Anterior cingulate cortex (tissue), 58 donors: ENCODE data around the gene FANCL.
"Not testable (repeated sequence)": the region's sequence is repeated elsewhere in the genome, so short reads cannot be mapped to it uniquely, and the experiment has no call there.

Source experiments
- DNase-seq, 58 donors: peaks; one replicate each; lab custom pipeline; 2025; lab: John Stamatoyannopoulos, UW

The FANCL gene

GRCh38 chr2:58207189-58207588 is 33.9 kb downstream of the FANCL start:
- DNase-seq: no peak

DNA sequence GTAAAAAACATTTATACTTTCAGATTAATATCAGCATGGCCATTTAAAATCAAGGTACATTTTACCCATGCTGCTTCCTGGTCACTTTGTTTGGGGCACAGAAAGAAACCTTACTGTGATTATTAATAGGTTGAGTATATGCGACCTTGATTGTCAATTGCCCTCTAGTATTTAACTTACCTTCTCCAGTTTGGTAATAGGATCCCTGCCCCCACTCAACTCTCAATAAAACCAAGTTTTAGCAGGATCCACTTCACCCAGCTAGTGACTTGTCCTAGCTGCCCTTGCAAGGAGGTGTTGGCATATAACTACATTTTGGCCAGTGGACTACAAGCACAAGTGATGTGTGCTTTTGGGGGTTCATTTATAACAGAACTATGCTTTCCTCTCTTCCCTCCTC is 34.3 kb downstream of the FANCL start:
- no peak for DNase-seq

DNA sequence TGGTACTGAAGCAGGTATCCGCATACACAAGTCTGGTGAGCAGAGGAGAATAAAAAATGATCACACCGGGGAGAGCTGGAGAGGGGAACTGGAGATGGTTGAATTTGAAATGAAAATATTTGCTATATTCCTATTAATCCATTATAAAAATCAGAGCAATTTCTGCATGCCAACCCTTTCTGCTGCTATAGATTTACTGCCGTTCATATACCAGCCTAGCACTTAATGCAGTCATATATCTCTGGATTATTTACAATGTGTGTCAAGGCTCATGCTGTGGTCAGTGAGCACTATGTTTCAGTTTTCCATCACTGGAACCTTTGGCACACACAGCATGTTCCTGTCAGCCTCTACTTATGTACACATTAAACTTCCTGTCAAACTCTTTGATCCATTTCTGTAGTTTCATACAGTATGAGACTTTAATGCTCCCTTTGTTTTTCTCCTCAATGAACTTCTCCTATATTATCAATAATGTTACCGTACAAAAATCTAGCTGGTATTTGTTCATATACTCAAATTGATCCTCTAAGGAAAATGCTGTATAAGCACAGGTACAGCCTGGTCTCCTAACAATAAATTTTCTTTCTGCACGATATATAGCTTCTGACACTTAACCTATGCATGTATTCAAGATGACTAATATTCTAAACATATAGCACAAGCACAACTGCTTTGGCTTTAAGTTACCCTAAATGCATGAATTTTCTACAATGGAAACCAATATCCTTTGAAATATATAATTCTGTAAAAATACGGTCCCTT is 36.7 kb downstream of the FANCL start:
- DNase-seq: no peak

- no peak for DNase-seq
These were observed 38.1 kb downstream of the FANCL start for GRCh38 chr2:58203018-58203417.

DNA sequence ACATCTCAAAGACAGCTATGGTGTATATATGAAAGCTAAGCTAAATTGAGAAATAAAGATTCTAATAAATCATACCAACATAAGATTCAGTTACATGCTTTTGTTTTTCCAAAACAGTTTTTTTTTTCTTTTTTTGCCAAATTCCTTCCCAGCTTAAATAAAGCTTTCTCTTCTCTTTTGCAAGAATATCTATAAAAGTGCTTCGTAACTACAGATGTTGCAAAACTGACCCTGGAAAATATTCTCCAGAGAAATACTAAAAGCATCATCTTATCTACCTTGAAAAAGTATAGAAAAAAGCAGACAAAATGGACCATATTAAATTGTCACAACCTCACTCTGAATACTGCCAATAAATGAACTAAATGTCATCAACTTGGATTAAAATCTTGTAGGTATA is 38.7 kb downstream of the FANCL start:
- DNase-seq: no peak

GRCh38 chr2:58197894-58198293 is 43.2 kb downstream of the FANCL start:
- no peak for DNase-seq

DNA sequence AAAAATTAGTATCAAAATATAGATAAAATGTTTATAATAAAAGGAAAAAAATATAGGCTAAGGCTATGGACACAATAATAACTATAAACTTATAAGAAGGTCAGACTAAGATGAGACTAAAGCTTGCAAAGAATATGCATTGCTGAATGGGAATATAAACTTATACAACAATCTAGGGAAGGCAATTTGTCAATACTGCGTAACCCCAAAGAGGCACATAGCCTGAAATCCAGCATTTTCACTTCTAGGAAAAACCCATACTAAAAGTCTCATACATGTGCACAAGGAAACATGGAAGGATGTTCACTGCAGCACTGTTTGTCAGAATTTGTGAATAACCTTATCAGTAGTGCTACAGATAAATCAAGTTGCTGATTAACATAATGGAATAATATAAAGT is 45.5 kb downstream of the FANCL start:
- DNase-seq: no peak

DNA sequence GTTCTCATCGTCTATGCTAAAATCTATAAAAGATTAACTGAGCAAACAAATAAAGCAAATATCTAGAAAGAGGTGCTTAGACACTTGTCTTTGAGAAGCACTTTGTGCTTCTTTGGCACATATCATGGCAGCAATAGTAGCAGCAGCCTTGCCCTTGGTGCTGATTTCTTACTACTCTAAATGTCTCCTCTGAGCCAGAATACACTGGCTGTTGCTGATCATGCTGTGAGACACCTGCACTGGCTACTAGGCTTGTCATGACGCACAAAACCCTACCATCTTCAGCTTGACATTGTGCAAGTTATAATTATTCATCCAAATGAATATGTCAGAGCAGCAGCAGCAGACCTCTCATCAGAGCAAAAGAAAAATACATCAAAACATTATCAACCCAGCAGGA is 46.7 kb downstream of the FANCL start:
- no peak for DNase-seq

DNA sequence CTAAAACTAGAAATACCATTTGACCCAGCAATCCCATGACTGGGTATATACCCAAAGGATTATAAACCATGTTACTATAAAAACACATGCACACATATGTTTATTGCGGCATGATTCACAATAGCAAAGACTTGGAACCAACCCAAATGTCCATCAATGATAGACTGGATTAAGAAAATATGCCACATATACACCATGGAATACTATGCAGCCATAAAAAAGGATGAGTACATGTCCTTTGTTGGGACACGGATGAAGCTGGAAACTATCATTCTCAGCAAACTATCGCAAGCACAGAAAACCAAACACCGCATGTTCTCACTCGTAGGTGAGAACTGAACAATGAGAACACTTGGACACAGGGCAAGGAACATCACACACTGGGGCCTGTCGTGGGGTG is 54.1 kb downstream of the FANCL start:
- not testable (repeated sequence) for DNase-seq

- DNase-seq: no peak
These were observed 54.6 kb downstream of the FANCL start for GRCh38 chr2:58186501-58186900.

- DNase-seq: no peak
These were observed 58.6 kb downstream of the FANCL start for GRCh38 chr2:58182527-58182926.

DNA sequence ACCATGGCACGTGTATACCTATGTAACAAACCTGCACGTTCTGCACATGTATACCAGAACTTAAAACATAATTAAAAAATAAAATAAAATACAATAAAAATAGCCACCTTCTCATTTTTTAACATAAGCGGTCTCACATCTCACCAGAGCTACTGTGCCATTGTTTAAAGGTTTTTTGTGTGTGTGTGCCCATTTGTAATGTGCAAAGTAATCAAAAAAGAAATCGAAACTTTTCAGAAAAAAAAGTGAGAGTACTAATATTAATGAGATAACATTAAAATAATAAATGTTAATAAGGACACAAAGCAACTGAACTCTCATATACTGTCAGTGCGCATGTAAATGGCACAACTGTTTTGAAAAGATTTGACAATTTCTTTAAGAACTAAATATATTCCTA is 60.5 kb downstream of the FANCL start:
- DNase-seq: no peak

DNA sequence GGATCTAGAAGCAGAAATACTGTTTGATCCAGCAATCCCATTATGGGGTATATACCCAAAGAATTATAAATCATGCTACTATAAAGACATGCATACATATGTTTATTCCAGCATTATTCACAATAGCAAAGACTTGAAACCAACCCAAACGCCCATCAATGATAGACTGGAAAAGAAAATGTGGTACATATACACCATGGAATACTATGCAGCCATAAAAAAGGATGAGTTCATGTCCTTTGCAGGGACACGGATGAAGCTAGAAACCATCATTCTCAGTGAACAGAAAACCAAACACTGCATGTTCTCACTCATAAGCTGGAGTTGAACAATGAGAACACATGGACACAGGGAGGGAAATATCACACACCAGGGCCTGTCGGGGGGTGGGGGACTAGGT is 61.0 kb downstream of the FANCL start:
- not testable (repeated sequence) for DNase-seq

DNA sequence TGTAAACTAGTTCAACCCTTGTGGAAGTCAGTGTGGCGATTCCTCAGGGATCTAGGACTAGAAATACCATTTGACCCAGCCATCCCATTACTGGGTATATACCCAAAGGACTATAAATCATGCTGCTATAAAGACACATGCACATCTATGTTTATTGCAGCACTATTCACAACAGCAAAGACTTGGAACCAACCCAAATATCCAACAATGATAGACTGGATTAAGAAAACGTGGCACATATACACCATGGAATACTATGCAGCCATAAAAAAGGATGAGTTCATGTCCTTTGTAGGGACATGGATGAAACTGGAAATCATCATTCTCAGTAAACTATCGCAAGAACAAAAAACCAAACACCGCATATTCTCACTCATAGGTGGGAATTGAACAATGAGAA is 63.9 kb downstream of the FANCL start:
- not testable (repeated sequence) for DNase-seq

- not testable (repeated sequence) for DNase-seq
These were observed 69.3 kb downstream of the FANCL start for GRCh38 chr2:58171831-58172230.

DNA sequence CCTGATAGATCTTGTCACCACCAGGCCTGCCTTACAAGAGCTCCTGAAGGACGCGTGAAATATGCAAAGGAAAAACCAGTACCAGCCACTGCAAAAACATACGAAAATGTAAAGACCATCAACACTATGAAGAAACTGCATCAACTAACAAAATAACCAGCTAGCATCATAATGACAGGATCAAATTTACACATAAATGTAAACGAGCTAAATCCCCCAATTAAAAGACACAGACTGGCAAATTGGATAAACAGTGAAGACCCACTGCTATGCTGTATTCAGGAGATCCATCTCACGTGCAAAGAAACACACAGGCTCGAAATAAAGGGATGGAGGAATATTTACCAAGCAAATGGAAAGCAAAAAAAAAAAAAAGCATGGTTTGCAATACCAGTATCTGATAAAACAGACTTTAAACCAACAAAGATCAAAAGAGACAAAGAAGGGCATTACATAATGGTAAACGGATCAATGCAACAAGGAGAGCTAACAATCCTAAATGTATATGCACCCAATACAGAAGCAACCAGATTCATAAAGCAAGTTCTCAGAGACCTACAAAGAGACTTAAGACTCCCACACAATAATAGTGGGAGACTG is 70.7 kb downstream of the FANCL start:
- DNase-seq: not testable (repeated sequence)

GRCh38 chr2:58169845-58170244 is 71.3 kb downstream of the FANCL start:
- not testable (repeated sequence) for DNase-seq

DNA sequence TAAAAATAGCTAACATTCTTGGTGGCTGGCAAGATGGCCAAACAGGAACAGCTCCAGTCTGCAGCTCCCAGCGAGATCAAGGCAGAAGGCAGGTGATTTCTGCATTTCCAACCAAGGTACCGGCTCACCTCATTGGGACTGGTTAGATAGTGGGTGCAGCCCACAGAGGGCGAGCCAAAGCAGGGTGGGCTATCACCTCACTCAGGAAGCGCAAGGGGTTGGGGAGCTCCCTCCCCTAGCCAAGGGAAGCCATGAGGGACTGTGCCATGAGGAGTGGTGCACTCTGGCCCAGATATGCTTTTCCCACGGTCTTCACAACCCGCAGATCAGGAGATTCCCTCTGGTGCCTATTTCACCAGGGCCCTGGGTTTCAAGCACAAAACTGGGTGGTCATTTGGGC is 73.0 kb downstream of the FANCL start:
- DNase-seq: not testable (repeated sequence)

DNA sequence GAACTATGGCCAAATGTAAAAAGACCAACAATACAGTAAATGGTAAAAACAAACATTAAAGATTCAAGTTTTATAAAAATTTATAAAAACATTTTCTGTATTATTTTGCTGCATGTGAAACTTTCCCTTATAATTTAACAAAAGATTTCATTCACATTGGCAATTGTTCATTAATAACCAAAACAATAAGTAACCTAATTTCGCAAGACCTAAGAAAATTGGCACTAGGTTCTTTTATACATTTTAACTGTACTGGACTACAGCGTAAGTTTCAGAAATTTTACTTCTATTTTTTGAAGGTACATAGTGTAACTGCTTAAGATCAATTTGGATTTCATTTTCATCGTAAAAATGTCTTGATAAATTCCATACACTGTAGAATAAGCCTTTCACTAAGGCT is 77.2 kb downstream of the FANCL start:
- DNase-seq: no peak

- no peak for DNase-seq
These were observed 82.6 kb downstream of the FANCL start for GRCh38 chr2:58158481-58158880.

DNA sequence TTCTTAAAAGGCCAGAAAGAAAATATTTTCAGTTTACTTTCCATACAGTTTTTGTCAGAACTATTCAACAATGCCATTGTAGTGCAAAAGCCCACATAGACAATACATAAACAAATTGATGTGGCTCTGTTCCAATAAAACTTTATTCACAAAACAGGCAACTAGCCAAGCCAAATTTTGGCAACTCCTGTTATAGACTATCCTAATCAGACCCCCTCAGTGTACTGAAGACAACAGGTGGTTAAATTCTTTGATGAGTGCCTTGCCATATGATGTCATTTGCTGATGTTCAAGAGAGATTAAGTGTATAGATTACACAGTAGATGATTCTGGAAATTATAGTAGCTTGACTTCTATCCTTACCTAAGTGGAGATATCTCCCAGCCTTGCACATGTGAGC is 83.4 kb downstream of the FANCL start:
- no peak for DNase-seq

DNA sequence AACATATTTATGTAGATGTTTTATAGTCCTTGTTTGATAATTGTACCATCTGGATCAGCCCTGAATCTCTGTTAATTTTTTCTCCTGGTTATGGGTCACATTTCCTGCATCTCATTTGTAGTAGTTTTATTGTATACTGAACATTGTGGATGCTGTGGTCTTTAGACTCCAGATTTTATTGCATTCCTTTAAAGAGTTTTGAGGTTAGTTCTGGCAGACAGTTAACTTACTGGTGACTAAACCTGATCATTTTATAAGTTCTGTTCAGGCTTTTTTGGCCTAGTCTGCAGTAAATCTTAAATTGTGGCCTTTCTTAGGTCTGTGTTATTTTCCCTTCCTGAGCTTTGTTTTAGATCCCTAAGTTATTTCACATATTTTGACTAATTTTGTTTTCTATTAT is 84.3 kb downstream of the FANCL start:
- DNase-seq: no peak
